Inflammatory macrophage treated with lipopolysaccharide for 1 hour (primary cell): ENCODE results near the gene ZNF292.
"Not testable (repeated sequence)": the region's sequence is repeated elsewhere in the genome, so short reads cannot be mapped to it uniquely, and the experiment has no call there.

Experiments used
- DNase-seq, 2 donors: peaks; one replicate each; pipeline ENCODE4 v3.0.0-alpha.2; 2020 to 2022

The ZNF292 gene

GRCh38 chr6:87164506-87164905, 9.1 kb downstream of the ZNF292 start:
- DNase-seq = no peak

- no peak for DNase-seq
Observed at GRCh38 chr6:87165185-87165584, 9.8 kb downstream of the ZNF292 start.

- DNase-seq = no peak
Observed at GRCh38 chr6:87171938-87172633, 16.7 kb downstream of the ZNF292 start.

- no peak for DNase-seq
Observed at GRCh38 chr6:87174078-87174579, 18.8 kb downstream of the ZNF292 start.

GRCh38 chr6:87176493-87176892, 21.1 kb downstream of the ZNF292 start:
- DNase-seq = no peak

GRCh38 chr6:87180105-87180728, 24.9 kb downstream of the ZNF292 start:
- DNase-seq = no peak

- DNase-seq = no peak
Observed at GRCh38 chr6:87181903-87182302, 26.5 kb downstream of the ZNF292 start.

GRCh38 chr6:87182321-87182720, 27.0 kb downstream of the ZNF292 start:
- DNase-seq = peak in 1 of 2 donors; percentile 39

- DNase-seq = no peak
Observed at GRCh38 chr6:87182940-87183339, 27.6 kb downstream of the ZNF292 start.

- no peak for DNase-seq
Observed at GRCh38 chr6:87183687-87184086, 28.3 kb downstream of the ZNF292 start.

GRCh38 chr6:87184762-87185250, 29.4 kb downstream of the ZNF292 start:
- no peak for DNase-seq

- DNase-seq = no peak
Observed at GRCh38 chr6:87196275-87196842, 41.0 kb downstream of the ZNF292 start.

- DNase-seq = no peak
Observed at GRCh38 chr6:87197547-87197946, 42.2 kb downstream of the ZNF292 start.

GRCh38 chr6:87198022-87198810, 42.9 kb downstream of the ZNF292 start:
- not testable (repeated sequence) for DNase-seq

- no peak for DNase-seq
Observed at GRCh38 chr6:87199787-87200186, 44.4 kb downstream of the ZNF292 start.

GRCh38 chr6:87200469-87201175, 45.3 kb downstream of the ZNF292 start:
- peak; percentile 16 to 66 for DNase-seq

GRCh38 chr6:87203448-87204023, 48.2 kb downstream of the ZNF292 start:
- DNase-seq = no peak

- no peak for DNase-seq
Observed at GRCh38 chr6:87209812-87210211, 54.4 kb downstream of the ZNF292 start.

GRCh38 chr6:87210979-87211378, 55.6 kb downstream of the ZNF292 start:
- no peak for DNase-seq

- DNase-seq = no peak
Observed at GRCh38 chr6:87212596-87212995, 57.2 kb downstream of the ZNF292 start.

- no peak for DNase-seq
Observed at GRCh38 chr6:87213364-87213763, 58.0 kb downstream of the ZNF292 start.

- DNase-seq = no peak
Observed at GRCh38 chr6:87214831-87215230, 59.5 kb downstream of the ZNF292 start.
